ENCODE data around the gene SMIM35. TPM values are rescaled to one million over a fixed set of nuclear protein-coding genes. Genes with fewer than 3 reads are reported as not detected.

Gene SMIM35
- total RNA-seq, 4 donors from 2014 or later: not detected

DNA sequence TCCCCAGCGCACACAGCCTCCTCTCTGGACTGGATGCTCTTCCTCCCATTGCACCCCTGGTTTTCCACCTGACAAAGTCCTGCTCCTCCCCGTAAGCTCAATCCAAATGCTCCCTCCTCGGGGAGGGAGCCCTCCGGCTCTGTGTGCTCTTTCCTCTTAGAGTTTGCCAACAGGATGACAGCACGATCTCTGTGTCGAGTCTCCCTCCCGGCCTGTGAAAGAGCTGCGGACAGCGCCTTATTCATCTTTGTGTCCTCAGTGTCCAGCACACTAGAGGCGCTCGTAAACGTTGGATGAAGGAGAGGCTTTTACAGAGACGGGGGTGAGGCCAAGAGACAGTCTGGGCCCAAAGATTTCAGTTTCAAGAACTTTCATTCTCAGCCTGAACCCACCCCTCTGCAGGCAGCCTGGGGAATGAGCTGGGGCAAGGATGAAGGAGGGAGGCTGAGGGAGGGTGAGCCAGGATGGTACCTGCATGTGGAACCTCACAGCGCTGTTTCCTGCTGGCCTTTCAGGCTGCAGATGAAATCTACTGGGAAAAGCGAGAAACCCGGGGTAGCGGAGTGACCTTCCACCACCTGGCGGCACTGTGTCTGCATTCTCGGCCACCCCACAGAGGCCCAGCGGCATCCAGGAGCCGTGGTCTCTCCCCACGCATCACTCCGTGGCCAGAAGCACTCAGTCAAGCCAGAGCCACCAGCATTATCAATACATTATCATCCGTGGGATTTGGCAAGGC is 18.4 kb downstream of the SMIM35 start:
- TF ChIP-seq, protein P1, sequence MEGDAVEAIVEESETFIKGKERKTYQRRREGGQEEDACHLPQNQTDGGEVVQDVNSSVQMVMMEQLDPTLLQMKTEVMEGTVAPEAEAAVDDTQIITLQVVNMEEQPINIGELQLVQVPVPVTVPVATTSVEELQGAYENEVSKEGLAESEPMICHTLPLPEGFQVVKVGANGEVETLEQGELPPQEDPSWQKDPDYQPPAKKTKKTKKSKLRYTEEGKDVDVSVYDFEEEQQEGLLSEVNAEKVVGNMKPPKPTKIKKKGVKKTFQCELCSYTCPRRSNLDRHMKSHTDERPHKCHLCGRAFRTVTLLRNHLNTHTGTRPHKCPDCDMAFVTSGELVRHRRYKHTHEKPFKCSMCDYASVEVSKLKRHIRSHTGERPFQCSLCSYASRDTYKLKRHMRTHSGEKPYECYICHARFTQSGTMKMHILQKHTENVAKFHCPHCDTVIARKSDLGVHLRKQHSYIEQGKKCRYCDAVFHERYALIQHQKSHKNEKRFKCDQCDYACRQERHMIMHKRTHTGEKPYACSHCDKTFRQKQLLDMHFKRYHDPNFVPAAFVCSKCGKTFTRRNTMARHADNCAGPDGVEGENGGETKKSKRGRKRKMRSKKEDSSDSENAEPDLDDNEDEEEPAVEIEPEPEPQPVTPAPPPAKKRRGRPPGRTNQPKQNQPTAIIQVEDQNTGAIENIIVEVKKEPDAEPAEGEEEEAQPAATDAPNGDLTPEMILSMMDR (IDR thresholded peaks at IDR 0.05; ENCODE audit: low read depth): no peak

DNA sequence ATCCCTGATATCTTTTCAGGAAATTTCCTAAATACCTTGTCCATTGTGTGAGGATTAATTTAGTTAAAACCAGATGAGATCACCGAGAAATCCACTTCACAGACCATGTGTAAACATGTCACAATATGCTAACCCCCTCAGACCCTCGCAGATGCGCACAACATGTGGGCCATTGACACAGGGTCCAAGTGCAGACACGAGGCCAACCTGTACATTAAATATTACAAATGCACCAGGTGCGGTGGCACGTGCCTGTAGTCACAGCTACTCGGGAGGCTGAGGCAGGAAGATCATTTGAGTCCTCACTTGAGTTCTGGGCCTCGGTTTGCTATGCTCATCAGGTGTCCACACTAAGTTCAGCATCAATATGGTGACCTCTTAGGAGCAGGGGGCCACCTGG is 19.8 kb downstream of the SMIM35 start:
- TF ChIP-seq, protein P1 (IDR thresholded peaks at IDR 0.05; ENCODE audit: low read depth): no peak

DNA sequence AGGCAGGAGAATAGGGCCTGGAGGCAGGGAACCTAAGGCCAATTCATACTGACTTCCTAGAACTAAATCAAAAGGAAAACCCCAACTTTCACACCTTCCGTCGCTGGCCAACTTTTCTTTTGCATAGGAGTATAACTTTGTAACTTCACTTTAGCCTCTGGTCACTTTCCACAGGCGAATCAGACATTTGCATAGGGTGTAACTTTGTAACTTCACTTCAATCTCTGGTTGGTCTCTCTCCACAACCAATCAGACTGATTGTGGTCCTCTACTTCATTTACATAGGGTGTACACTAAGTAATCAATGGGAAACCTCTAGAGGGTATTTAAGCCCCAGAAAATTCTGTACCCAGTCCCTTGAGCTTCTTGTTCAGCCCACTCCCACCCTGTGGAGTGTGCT is 21.4 kb downstream of the SMIM35 start:
- TF ChIP-seq, protein P1 (IDR thresholded peaks at IDR 0.05; ENCODE audit: low read depth): no peak

DNA sequence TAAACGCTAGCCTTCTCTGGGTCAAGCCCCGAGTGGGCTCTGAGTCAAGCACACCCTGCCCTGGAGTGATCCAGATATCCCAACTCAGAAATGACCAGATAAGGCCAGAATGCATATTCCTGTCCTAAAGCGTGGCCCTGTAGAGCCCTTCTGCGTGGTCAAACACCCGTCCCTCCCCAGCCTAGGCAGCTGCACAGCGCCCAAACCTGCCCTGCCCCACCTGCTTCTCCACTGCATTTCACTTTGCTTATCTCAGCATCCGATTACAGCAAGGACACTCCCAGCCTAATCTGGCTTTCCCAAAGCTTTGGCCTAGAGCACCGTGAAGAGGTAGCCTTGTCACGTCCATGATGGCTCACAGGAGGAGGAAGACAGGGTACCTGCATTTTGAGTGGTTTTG is 21.8 kb downstream of the SMIM35 start:
- TF ChIP-seq, protein P1 (IDR thresholded peaks at IDR 0.05; ENCODE audit: low read depth): no peak

DNA sequence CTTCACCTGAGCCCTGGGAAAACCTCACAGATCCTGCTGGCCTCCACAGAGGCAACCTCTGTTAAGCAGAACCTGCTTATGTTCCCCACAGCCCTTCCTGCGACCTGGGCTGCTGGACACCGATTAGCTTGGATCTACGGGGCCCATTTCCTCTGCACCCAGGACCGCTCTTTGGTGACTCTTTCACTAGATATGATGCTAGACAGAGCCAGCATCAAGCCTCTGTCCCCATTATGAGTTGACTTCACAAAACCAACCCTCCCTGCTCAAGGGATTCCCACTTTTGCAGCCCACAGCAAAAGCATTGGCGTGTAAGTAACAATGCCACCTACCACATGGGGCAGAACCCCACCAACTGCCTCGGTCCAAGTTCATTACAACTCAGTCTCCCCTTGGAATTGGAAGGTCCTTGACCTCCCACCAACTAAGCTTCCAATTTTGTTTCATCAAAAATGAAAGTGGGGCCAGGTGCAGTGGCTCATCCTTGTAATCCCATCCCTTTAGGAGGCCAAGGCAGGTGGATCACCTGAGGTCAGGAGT is 25.1 kb downstream of the SMIM35 start:
- TF ChIP-seq, protein P1 (IDR thresholded peaks at IDR 0.05; ENCODE audit: low read depth): no peak

DNA sequence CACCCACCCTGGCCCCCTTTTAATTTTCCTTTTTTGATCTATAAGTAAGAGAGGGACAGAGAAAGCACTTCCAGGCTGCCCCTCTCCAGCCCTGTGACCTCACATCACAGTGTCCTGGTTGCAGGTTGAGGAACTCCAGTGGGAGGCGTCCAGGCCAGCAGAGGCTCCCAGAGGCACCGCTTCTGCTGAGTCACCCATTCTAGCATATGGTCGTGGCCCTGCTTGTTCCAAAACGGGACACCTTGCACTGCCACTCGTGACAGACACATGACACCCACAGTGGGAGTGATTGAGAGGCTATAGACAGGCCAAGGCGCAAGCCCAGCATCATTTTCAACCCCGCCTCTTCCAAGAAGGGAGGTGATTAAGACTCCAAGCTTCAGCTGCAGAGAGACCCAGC is 25.9 kb downstream of the SMIM35 start:
- TF ChIP-seq, protein P1 (IDR thresholded peaks at IDR 0.05; ENCODE audit: low read depth): no peak

DNA sequence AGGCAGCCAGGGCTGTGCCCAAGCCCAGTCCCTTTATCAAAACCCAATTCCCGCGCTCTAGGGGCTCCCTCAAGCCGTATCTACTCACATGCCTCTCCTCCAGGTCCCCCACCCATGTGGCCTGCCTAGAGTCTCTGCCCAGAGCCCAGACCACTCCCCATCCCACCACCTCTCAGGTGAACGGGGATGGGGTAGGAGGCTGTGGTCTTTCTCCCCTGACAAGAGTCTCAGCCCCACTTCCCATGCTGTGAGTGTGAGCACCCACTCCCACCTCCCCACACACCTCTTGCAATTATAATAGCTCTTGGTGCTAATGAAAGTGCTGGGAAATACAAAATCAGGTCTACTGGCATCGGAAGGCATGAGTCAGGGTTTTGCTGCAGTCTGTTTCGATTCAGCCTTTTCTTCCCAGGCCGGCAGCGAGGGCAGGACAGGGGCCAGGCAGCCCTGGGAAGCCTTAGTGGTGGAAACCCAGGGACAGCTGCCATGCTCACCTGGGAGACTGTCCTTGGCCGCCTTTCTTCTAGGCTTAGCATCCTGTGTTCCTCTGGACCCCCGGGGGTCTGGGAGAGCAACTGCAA is 26.6 kb downstream of the SMIM35 start:
- TF ChIP-seq, protein P1 (IDR thresholded peaks at IDR 0.05; ENCODE audit: low read depth): no peak

All from subcutaneous adipose tissue (tissue), 4 donors.